NOMO-1 treated with DMSO at 0.1 percent for 48 hours (cell line): ENCODE results near the gene GTPBP6.

ENCODE experiments used
- DNase-seq: peaks from one replicate; lab custom pipeline; 2025; ENCODE audit not compliant: unreplicated experiment; lab: John Stamatoyannopoulos, UW

The GTPBP6 gene, protein sequence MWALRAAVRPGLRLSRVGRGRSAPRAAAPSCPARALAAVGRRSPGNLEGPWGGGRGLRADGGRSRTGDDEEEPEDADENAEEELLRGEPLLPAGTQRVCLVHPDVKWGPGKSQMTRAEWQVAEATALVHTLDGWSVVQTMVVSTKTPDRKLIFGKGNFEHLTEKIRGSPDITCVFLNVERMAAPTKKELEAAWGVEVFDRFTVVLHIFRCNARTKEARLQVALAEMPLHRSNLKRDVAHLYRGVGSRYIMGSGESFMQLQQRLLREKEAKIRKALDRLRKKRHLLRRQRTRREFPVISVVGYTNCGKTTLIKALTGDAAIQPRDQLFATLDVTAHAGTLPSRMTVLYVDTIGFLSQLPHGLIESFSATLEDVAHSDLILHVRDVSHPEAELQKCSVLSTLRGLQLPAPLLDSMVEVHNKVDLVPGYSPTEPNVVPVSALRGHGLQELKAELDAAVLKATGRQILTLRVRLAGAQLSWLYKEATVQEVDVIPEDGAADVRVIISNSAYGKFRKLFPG

DNA sequence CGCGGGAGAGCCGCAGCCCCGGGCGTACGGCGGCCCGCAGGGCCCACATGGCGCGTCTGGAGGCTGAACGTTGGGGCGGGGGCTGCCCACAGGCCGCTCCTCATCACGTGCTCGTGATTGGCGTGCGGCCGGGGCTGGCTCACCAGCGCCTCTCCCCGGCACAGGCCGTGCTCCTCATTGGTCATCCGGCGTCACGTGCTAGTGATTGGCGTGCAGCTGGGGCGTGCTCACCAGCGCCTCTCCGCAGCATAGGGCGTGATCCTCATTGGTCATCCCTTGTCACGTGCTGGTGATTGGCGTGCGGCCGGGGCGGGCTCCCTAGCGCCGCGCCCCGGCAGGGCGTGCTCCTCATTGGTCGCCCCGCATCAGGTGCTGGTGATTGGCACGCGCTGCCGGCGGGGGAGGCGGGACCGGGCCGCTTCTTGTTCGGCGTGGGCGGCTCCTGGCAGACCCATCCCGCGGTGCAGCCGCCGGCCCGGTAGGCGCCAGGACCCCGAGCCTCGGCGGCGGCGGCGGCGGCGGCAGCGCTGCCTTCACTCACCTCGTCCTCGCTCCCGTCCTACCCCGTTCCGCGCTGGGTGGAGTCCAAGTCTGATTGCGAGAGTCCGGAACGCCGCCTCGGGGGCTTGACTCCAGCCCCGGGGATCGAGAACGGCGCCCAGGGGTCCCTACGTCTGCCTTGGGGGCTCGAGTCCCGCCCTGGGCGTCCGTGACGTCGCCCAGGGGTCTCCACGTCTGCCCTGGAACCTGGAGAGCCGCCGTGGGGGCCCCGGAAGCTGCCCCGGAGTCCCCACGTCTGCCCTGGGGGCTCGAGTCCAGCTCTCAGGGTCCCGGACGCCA is at the start of gene GTPBP6:
TSS of gene GTPBP6 (minus strand) at position 58 of the 840 bp plus-strand sequence. CDS start at position 49, 9 bp downstream.
- DNase-seq = no peak

DNA sequence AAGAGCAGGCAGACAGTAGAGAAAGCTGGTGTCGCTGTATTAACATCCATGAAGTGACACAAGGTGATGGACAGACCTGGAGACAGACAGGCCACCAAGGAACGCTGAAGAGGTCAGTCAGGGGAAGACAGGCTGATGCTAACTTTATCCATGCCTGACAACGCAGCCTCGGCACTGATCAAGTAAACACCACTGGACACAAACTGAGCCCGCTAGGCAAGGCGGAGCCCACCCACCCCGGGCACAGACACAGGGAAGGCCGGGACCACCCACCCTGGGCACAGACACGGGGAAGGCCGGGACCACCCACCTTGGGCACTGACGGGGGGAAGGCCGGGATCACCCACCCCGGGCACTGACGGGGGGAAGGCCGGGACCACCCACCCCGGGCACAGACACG is 49.3 kb upstream of the GTPBP6 start:
- DNase-seq = no peak

DNA sequence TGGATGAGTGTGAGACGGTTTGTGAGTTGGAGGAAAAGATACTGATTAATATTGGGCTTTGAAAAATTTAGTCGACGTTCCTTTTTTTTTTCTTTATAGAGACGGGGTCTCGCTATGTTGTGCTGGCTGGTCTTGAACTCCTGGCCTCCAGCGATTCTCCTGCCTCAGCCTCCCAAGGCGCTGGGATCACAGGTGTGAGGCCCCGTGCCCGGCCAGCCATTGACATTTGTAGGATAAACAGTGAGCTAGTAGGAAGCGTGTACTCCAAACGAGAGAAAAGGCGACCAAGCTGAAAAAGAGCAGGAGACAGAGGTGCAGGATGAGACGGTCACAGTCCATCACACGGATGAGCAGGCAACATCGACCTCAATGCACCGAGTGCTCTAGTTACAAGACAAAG is 48.8 kb upstream of the GTPBP6 start:
- DNase-seq = no peak

DNA sequence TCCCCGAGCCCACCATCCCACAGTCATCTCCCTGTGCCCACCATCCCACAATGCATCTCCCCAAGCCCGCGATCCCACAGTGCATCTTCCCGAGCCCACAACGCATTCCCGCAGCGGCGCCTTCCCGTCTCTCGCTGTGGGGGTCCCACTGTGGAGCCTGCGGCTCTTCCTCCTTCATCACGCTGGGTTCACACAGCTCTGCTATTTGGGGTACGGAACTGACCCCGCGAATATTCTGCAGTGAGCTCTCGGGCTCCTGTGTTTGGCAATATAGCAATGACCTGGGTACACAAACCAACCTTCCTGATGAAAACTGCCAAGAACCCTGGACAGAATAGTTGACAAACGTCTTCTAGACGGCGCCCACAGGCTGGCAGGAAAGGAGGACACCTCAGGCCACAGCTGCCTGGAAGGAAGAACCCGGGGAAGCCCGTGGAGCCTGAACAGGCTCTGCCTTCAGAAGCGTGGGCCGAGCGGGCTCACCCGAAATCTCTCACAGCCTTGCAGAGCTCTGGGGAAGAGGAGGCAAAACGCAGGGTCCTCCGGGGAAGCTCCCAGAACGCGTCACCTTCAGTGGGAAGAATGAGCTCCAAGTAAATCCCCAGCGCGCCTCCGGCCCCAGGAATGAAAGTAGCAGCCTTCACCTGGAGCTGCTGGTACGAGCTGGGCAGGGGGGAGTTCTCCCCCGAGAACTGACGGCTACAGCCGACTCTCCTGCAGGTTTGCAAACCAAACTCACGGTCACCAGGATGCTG is 45.2 kb upstream of the GTPBP6 start:
- DNase-seq = no peak

DNA sequence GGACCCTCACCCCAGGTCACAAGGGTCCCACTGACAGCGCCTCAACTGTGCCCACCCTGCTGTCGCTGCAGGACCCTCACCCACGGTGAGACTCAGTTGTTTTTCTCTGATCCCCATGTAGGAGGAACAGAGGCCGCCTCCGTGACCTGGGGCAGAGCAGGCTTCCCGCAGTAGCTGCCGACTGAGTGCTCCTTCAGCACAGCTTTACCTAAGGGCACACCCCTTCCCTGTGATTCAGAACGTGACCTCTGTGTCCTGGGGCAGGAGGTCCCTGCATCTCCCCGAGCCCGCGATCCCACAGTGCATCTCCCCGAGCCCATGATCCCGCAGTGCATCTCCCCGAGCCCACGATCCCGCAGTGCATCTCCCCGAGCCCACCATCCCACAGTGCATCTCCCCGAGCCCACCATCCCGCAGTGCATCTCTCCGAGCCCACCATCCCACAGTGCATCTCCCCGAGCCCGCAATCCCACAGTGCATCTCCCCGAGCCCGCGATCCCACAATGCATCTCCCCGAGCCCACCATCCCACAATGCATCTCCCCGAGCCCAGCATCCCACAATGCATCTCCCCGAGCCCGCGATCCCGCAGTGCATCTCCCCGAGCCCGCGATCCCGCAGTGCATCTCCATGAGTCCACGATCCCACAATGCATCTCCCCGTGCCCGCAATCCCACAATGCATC is 44.5 kb upstream of the GTPBP6 start:
- no peak for DNase-seq

DNA sequence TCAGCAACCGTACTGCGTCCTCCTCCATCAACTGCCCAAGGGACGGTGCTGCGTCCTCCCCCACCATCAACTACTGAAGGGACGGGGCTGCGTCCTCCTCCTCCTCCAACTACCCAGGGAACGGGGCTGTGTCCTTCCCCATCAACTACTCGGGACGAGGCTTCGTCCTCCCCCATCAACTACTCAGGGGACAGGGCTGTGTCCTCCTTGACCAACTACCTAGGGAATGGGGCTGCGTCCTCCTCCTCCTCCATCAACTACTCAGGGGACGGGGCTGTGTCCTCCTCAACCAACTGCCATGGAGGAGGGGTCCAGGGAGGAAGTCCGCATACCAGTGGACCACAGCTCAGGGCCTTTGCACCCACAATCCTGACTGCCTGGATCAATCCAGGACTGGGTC is 43.8 kb upstream of the GTPBP6 start:
- DNase-seq = no peak

DNA sequence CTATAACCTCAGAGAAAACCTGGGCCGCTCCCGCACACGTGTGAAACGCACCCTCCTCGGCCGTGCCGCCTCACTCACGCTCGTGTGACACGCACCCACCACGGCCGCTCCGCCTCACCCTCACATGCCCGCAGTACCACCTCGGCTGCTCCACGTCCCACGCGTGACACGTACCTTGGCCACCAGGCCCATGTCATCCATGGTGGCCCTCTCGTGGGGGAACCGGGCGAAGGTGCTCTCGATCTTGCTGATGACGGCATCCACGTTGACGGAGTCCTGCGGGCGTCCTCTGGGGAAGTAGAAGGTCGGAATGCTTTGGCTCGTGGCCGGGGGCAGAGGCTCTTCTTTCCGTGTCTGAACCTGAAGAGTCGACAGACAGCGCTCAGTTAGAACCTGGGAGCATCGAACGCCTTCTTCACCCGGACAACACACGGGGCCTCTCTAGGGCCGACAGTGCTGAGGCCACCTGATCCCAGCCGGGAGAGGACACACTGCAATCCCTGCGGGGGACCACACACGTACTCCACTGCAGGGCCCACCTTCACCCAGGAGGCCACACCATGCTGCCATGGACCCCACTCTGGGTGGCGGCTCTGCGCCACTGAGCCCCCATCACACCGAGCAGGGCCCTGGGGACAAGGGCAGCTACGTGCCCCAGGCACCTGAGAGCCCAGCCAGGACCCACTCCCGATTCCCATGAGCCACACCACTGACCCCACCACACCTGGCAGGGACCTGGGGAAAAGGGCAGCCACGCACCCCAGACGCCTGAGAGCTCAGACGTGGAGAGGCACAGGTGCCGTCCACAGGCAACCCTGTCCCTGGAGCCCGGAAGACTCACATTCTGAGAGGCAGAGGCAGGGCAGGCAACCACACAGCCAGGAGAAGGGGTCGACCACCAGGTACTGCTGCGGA is 42.9 kb upstream of the GTPBP6 start:
- no peak for DNase-seq

DNA sequence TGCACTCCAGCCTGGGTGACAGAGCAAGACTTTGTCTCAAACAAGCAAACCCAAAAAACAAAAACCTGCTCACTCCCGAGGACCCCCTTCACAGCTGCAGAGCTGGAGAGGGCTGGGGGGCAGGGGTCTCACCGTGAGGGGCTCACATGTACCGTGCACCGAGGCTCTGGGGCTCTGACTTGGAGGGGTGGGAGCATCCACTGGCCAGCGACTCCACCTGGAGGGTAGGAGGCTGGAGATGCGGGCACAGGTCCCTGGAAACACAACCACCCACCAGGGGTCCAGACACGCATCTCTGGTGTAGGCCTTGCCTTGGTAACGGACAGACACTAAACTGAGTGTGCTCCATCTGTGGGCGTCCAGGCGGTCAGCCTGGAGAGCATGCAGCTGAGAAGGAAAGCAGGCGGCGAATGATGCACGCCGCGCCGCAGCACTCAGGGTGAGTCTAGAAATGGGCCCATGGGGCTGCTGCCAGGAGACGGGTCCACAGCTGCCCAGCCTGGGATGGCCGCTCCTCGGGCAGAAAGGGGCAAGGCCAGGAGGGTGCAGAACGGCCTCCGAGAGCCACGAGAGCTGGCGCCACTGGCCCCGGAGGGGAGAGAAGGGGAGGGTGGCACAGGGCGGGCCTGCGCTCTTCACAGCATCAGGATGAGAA is 42.0 kb upstream of the GTPBP6 start:
- no peak for DNase-seq

DNA sequence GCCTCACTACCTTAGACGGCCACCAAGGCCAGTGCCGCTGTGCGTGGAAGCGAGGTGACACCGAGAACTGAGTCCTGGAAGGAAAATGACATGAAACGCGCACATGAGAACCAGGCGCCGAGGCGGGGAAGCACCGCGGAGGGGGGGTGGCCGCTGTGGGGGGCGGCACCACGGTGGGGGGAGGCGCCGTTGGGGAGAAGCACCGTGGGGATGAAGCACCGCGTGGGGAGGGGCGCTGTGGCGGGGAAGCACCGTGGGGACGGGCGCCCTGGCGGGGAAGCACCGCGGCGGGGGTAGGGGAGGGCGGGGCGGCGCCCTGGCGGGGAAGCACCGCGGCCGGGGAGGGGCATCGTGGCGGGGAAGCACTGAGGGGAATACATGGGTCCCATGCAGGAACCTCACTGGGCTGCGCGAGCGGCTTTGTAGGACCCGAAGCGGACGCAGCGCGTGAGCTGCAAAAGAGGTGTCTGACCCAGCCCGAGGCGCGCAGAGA is 40.1 kb upstream of the GTPBP6 start:
- DNase-seq = no peak

DNA sequence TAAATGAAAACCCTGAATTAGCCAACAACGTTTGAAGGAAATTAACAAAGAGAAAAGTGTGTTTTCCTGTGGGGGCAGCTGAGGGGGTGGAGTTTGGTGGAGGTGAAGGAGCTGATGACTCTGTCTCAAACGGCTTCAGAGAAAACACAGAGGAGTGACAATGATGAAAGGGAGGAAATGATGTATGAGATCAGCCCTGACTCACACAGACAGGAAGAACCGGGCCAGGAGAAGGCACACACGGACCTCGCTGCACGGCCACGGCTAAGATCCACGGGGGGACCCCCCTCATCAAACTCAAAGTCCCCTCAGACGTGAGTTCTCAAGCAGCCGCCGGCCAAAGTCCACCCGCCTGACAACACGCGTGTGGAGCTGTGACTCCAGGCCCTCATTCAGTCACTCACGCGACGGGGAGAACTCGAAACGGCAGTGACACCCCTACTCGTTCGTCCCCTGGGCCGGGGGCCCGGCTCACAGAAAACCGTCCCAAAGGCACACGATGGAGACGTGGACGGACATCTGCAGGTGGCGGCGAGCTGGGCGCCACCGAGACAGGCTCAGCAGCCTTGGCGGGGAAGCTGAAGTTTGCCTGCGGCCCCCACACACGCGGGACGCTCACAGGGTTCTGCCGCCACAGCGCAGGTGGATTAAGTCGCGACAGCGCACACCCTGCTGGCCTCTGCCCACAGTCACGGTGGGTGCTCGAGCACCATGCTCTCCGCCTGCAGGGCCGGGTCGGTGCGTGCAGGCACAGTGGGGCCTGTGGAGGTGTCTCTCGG is 39.3 kb upstream of the GTPBP6 start:
- DNase-seq = peak; percentile 56

DNA sequence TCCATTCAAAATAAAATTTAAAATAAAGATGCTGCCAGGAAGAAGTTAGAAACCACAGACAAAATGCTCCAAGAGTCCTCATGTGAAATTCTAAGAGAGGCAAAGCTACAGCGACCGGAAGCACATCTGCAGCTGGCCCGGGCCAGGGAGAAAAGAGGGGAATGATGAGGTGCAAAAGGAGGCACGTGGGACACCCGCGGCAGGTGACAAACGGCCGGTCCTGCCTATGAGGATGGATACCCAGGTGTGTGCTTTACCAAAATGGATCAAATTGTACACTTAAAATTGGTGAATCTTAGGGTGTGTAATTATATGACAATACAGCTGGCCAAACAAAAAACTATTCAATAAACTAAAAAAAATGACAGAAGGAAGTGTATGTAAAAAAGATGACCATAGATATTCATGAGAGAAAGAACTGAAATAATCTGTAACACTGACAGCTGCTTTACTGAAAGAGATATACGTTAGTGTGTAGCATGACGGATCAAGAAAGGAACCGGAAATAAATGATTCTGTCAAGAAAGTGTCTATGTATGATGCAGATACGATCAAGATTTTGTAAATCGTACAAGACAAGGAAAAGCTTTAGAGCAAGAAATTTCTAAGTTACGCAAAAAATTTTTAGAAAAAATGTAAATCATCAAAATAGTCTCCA is 38.6 kb upstream of the GTPBP6 start:
- DNase-seq = no peak

DNA sequence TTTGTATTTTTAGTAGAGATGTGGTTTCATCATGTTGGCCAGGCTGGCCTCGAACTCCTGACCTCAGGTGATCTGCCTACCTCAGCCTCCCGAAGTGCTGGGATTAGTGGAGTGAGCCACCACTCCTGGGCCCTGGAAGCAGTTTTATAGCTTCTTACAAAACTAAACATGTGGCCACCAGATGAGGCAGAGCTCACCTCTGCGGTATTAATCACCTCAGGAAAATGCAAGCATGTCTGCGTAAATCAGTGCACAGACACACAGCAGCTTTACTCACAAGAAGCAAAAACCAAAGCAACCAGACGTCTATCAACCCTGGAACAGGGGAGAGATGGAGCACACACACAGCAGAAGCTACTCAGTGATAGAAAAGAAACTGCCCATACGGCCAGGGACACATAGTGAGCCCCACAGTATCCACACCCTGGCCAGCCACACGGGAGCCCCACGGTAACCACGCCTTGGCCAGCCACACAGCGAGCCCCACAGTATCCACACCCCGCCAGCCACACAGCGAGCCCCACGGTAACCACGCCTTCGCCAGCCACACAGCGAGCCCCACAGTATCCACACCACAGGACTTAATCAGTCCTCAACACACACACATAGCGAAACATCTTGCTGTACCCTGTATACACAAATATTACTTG is 37.9 kb upstream of the GTPBP6 start:
- DNase-seq = no peak

DNA sequence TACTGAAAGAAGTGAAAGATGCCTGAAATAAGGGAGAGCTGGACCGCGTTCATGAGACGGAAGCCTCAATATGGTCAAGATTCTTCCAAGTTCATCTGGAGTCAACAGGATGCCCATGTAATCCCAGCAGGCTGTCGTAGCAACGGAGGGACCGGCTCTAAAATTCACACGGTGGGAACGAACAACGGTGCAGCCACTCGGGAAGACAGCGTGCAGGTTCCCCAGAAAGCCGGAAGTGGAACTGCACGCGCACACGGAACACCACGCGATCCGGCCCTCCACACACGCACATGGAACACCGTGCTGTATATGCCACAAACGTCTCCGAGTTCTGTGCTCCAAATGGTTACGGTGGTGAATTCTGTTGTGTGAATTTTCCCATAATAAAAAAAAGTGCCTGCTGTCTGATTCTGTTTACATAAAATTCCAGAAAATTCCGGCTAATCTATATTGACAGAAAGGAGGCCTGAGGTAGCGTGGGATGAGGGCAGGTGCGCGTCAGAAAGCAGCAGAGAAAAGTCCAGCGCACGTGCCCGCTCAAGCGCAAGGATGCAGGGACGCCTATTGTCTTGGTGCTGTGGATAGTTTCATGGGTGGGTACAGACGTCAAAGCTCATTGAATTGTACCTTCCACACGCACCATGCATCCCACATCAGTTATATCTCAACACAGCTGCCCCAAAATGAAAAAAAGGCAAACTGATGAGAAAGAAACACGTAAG is 36.9 kb upstream of the GTPBP6 start:
- DNase-seq = no peak

DNA sequence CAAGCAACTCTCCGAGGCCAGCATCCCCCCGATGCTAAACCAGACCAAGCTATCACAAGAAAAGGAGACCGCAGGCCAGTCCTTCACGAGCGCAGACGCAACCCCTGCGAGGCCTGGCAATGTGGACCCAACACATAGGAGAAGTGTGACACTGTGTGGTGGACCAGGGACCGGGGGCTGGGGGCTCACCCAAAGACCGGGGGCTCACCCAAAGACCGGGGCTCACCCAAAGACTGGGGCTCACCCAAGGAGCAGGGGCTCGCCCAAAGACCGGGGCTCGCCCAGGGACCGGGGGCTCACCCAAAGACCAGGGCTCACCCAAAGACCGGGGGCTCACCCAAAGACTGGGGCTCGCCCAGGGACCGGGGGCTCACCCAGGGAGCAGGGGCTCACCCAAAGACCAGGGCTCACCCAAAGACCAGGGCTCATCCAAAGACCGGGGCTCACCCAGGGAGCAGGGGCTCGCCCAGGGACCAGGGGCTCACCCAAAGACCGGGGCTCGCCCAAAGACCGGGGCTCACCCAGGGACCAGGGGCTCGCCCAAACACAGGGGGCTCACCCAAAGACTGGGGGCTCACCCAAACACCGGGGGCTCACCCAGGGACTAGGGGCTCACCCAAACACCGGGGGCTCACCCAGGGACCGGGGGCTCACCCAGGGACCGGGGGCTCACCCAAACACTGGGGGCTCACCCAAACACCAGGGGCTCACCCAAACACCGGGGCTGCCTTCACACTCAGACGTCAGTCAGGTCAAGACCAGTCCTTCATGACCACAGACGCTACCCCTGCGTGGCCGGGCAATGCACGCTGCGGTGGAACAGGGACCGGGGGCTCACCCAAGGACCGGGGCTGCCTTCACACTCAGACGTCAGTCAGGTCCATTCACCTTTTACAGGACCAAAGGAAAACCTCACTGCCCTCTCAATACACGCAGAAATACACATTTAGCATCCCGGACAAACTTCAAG is 35.3 kb upstream of the GTPBP6 start:
- DNase-seq = no peak

DNA sequence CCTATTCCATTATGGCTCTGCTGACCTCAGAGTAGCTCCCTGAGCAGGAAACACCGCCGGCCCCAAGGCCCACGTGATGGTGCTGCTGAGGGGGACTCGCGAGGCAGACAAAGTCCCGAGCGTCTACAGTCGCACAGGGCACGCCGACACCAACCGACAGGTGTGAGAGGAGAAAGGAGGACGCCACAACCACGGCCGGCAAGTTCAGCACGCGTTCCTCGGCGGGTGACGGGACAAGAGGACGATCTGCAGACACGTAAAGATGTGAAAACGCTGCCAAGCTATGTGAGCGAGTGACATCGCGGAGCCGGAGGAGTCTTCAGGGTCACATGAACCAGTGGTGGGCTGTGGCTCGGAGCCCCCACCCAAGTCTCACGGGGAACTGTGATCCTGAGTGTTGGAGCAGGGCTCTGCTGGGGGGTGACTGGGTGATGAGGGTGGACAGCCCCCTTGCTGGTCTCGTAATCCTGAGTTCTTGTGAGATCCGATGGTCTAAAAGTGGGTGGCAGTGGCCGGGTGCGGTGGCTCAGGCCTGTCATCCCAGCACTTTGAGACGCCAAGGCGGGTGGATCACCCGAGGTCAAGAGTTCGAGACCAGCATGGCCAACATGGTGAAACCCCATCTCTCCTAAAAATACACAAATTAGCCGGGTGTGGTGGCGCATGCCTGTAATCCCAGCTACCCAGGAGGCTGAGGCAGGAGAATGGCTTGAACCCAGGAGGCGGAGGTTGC is 34.2 kb upstream of the GTPBP6 start:
- DNase-seq = no peak
